HepG2 (cell line): ENCODE results near the gene NFATC3. TPM values are rescaled to one million over a fixed set of nuclear protein-coding genes. Genes with fewer than 3 reads are reported as not detected.

Source experiments
- ATM ChIP-seq: fragments of 450-650 bp; IDR thresholded peaks from 2 replicates; pipeline ENCODE4 v1.7.1; 2017; ENCODE audit warnings: mild to moderate bottlenecking, borderline replicate concordance
- GATAD2A ChIP-seq: IDR thresholded peaks from 2 replicates; pipeline ENCODE4 v1.6.1; 2016
- HOXA3 ChIP-seq: sonication (generic); formaldehyde crosslinking; IDR thresholded peaks from 2 replicates; pipeline ENCODE4 v1.5.0; 2020; ENCODE audit warnings: missing genetic modification reagents
- JUN ChIP-seq: sonication (generic); formaldehyde crosslinking; IDR thresholded peaks from 2 replicates; pipeline ENCODE4 v1.4.0; 2020; ENCODE audit warnings: mild to moderate bottlenecking, missing genetic modification reagents
- KDM5A ChIP-seq: fragments of 200-600 bp; sonication (generic); IDR thresholded peaks from 2 replicates; pipeline ENCODE4 v1.7.0; 2018; ENCODE audit warnings: antibody characterized with exemption, mild to moderate bottlenecking, low read length, borderline replicate concordance
- KLF12 ChIP-seq: sonication (generic); formaldehyde crosslinking; IDR thresholded peaks from 2 replicates; pipeline ENCODE4 v1.4.0; 2020; ENCODE audit warnings: missing genetic modification reagents, borderline replicate concordance
- MAFF ChIP-seq: IDR thresholded peaks from 2 replicates; pipeline ENCODE4 v1.6.1; 2011; ENCODE audit warnings: low read depth, low read length, improper control_type of control experiment
- MEIS2 ChIP-seq: sonication (generic); formaldehyde crosslinking; IDR thresholded peaks from 2 replicates; pipeline ENCODE4 v1.9.0; 2021; ENCODE audit warnings: mild to moderate bottlenecking, missing genetic modification reagents
- NAIF1 ChIP-seq: sonication (generic); formaldehyde crosslinking; IDR thresholded peaks from 2 replicates; pipeline ENCODE4 v1.5.0; 2020; ENCODE audit warnings: mild to moderate bottlenecking, missing genetic modification reagents, borderline replicate concordance
- NCOA2 ChIP-seq: sonication (generic); formaldehyde crosslinking; IDR thresholded peaks from 2 replicates; pipeline ENCODE4 v1.8.0; 2022; ENCODE audit warnings: inconsistent platforms
- PLRG1 ChIP-seq: fragments of 450-650 bp; conservative IDR thresholded peaks from 2 replicates; pipeline ENCODE4 v1.6.1; 2016
- RBM22 ChIP-seq: fragments of 200-400 bp; formaldehyde crosslinking; optimal IDR thresholded peaks from 2 replicates; pipeline ENCODE3; 2017; ENCODE audit warnings: mild to moderate bottlenecking, low read length, moderate library complexity
- SAFB2 ChIP-seq: sonication (generic); formaldehyde crosslinking; IDR thresholded peaks from 2 replicates; pipeline ENCODE4 v1.5.1; 2020; ENCODE audit warnings: missing genetic modification reagents, low read depth, mild to moderate bottlenecking, borderline replicate concordance
- TCF7 ChIP-seq: sonication (generic); IDR thresholded peaks from 2 replicates; pipeline ENCODE4 v1.6.1; 2016; ENCODE audit warnings: antibody characterized with exemption, low read depth
- TEAD3 ChIP-seq: optimal IDR thresholded peaks from 2 replicates; pipeline ENCODE3; 2016; ENCODE audit warnings: borderline replicate concordance
- ZFP90 ChIP-seq: sonication (generic); formaldehyde crosslinking; IDR thresholded peaks from 2 replicates; pipeline ENCODE4 v1.8.0; 2022; ENCODE audit warnings: missing genetic modification reagents, mild to moderate bottlenecking, inconsistent platforms, borderline replicate concordance
- ZNF17 ChIP-seq: sonication (generic); formaldehyde crosslinking; IDR thresholded peaks from 2 replicates; pipeline ENCODE4 v1.5.0; 2020; ENCODE audit warnings: mild to moderate bottlenecking, missing genetic modification reagents
- ZNF484 ChIP-seq: sonication (generic); formaldehyde crosslinking; IDR thresholded peaks from 2 replicates; pipeline ENCODE4 v1.5.1; 2020; ENCODE audit warnings: mild to moderate bottlenecking, low read depth, missing genetic modification reagents, borderline replicate concordance
- ZNF558 ChIP-seq: sonication (generic); formaldehyde crosslinking; IDR thresholded peaks from 2 replicates; pipeline ENCODE4 v1.9.0; 2022; ENCODE audit warnings: mild to moderate bottlenecking, missing genetic modification reagents, borderline replicate concordance
- ZNF749 ChIP-seq: sonication (generic); formaldehyde crosslinking; IDR thresholded peaks from 2 replicates; pipeline ENCODE4 v1.8.0; 2022; ENCODE audit warnings: mild to moderate bottlenecking, missing genetic modification reagents, moderate library complexity, borderline replicate concordance
- polyA plus RNA-seq, 8 experiments: library from polyadenylated mRNA; depleted of rRNA in 3 of 8; stranded (reverse) in 7 of 8; unstranded in 1 of 8; fragments of >200 nt; fragmentation: Illumina TruSeq in 4 of 8; extraction: Trizol in 4 of 8; gene quantifications; 2 replicates each; pipeline versions ENCODE4 v1.2.1 to v1.2.3, GENCODE V29; 2011 to 2016; ENCODE audit warnings: low read depth in 4 of 8, missing spikeins in 1 of 8, mixed read lengths in 1 of 8; ENCODE audit not compliant: insufficient read depth in 1 of 8
- total RNA-seq, 5 experiments: library from RNA; depleted of rRNA; stranded (reverse); fragments of >200 nt; fragmentation: Illumina TruSeq; extraction: Trizol; gene quantifications; 2 replicates each; pipeline ENCODE4 v1.2.3, GENCODE V29; 2016; ENCODE audit warnings: low read depth in 1 of 5
- TF ChIP-seq, protein P1 (sequence below): sonication (generic); formaldehyde crosslinking; IDR thresholded peaks from 2 replicates; pipeline ENCODE4 v1.5.1; 2020; ENCODE audit warnings: mild to moderate bottlenecking, missing genetic modification reagents, moderate library complexity
- TF ChIP-seq, protein P2 (sequence below): sonication (generic); formaldehyde crosslinking; IDR thresholded peaks from 2 replicates; pipeline ENCODE4 v1.4.0; 2020; ENCODE audit warnings: mild to moderate bottlenecking, missing genetic modification reagents

Gene NFATC3
- total and polyA plus RNA-seq, 2 of the 13 experiments (the other 11 are each of a cell fraction or from before 2014, with no cell fraction given), result 52.6 to 62.7 TPM

GRCh38 chr16:68131813-68132706, 46.9 kb downstream of the NFATC3 start (continued):
- TF ChIP-seq ZNF749 (CRISPR knock-in tag) (no peak), NCOA2 (peak; percentile 41; the same call in 1 of the 2 replicates), ZNF558 (no peak), MAFF (no peak), KLF12 (no peak), KDM5A (no peak), MEIS2 (CRISPR knock-in tag) (no peak), NAIF1 (CRISPR knock-in tag) (no peak), HOXA3 (CRISPR knock-in tag) (no peak), ATM (no peak), SAFB2 (no peak), RBM22 (no peak), GATAD2A (CRISPR knock-in tag) (0 out of 2 replicates have a peak, but pooled peaks have one; percentile 24), TCF7 (peak; percentile 77), ZNF17 (CRISPR knock-in tag) (no peak), PLRG1 (no peak), ZNF484 (CRISPR knock-in tag) (no peak), TEAD3 (no peak), ZFP90 (CRISPR knock-in tag) (no peak), JUN (CRISPR knock-in tag) (no peak)
- TF ChIP-seq, protein P1, sequence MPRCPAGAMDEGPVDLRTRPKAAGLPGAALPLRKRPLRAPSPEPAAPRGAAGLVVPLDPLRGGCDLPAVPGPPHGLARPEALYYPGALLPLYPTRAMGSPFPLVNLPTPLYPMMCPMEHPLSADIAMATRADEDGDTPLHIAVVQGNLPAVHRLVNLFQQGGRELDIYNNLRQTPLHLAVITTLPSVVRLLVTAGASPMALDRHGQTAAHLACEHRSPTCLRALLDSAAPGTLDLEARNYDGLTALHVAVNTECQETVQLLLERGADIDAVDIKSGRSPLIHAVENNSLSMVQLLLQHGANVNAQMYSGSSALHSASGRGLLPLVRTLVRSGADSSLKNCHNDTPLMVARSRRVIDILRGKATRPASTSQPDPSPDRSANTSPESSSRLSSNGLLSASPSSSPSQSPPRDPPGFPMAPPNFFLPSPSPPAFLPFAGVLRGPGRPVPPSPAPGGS, result no peak
- TF ChIP-seq, protein P2, sequence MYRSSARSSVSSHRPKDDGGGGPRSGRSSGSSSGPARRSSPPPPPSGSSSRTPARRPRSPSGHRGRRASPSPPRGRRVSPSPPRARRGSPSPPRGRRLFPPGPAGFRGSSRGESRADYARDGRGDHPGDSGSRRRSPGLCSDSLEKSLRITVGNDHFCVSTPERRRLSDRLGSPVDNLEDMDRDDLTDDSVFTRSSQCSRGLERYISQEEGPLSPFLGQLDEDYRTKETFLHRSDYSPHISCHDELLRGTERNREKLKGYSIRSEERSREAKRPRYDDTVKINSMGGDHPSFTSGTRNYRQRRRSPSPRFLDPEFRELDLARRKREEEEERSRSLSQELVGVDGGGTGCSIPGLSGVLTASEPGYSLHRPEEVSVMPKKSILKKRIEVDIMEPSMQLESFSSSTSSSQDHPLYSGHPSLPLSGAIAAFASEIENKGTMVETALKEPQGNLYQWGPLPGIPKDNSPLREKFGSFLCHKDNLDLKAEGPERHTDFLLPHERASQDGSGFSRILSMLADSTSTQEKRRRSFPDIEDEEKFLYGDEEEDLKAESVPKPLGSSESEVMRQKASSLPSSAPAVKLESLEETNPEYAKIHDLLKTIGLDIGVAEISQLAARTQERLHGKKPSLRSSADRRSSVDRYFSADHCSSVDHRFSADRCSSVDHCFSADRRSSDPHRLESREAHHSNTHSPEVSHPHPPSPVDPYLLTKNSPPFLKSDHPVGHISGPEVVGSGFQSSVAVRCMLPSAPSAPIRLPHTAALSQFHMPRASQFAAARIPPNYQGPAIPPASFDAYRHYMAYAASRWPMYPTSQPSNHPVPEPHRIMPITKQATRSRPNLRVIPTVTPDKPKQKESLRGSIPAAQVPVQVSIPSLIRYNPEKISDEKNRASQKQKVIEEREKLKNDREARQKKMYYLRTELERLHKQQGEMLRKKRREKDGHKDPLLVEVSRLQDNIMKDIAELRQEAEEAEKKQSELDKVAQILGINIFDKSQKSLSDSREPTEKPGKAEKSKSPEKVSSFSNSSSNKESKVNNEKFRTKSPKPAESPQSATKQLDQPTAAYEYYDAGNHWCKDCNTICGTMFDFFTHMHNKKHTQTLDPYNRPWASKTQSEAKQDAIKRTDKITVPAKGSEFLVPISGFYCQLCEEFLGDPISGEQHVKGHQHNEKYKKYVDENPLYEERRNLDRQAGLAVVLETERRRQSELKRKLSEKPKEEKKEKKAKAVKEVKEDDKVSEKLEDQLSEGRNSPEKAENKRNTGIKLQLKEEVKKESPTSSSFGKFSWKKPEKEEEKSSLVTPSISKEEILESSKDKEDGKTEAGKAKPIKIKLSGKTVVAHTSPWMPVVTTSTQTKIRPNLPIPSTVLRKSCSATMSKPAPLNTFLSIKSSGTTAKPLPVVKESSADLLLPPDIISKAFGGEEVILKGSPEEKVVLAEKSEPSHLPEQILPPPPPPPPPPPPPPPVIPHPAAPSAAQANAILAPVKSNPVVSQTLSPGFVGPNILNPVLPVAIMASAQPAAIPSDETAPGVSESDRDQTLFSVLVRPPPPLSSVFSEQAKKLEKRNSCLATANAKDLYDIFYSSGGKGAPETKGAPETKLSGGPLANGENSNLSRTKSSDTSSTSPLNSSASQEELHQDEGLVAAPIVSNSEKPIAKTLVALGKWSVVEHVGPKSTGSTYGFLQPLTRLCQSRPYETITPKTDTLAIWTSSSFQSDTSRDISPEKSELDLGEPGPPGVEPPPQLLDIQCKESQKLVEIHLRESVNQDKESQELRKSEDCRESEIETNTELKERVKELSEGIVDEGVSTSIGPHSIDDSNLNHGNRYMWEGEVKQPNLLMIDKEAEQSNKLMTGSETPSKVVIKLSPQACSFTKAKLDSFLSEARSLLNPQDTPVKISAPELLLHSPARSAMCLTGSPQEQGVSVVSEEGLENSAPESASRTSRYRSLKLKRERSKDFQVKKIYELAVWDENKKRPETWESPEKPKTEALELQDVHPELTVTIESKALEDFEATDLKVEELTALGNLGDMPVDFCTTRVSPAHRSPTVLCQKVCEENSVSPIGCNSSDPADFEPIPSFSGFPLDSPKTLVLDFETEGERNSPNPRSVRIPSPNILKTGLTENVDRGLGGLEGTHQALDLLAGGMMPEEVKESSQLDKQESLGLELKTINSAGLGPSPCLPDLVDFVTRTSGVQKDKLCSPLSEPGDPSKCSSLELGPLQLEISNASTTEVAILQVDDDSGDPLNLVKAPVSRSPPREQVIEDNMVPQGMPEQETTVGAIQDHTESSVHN (CRISPR knock-in tag), result no peak
